BJ (cell line): ENCODE measurements around the gene ROMO1. TPM values are rescaled to one million over a fixed set of nuclear protein-coding genes. Genes with fewer than 3 reads are reported as not detected.

ENCODE experiments used
- CTCF ChIA-PET: fragments of 350-600 bp; formaldehyde crosslinking; extraction: SDS; loops from one replicate; lab custom pipeline; 2021; ENCODE audit warnings: antibody characterized with exemption, inconsistent platforms; lab: Yijun Ruan, JAX
- POLR2A ChIA-PET: fragments of 300-600 bp; sonication (Branson Sonifier 250); formaldehyde crosslinking; extraction: SDS; loops from one replicate; lab custom pipeline; 2021; ENCODE audit warnings: antibody characterized with exemption; lab: Charles Lee
- DNase-seq: peaks from one replicate; pipeline ENCODE4 v3.0.0-alpha.2; 2011; ENCODE audit warnings: low read depth
- H3K27me3 ChIP-seq: 2 replicates; pipeline ENCODE4 v1.6.0; 2011; ENCODE audit warnings: low read length; ENCODE audit not compliant: control insufficient read depth, insufficient read depth
- H3K36me3 ChIP-seq: 2 replicates; pipeline ENCODE4 v1.5.1; 2011; ENCODE audit warnings: low read length; ENCODE audit not compliant: control insufficient read depth, insufficient read depth
- H3K4me3 ChIP-seq: 2 replicates; pipeline ENCODE4 v1.5.1; 2011; ENCODE audit warnings: low read depth, mild to moderate bottlenecking, control low read depth, low read length
- polyA plus RNA-seq: library from polyadenylated mRNA; depleted of rRNA; stranded (reverse); fragments of >200 nt; gene quantifications from 2 replicates; pipeline ENCODE4 v1.2.3, GENCODE V29; 2011
- TF ChIP-seq, protein P1 (sequence below): IDR thresholded peaks from 2 replicates; pipeline ENCODE4 v1.5.1; 2011; ENCODE audit warnings: low read depth, mild to moderate bottlenecking, control low read depth, inconsistent platforms, low read length, moderate library complexity; ENCODE audit not compliant: insufficient read depth

Gene ROMO1
- polyA plus RNA-seq, 1 experiment: 399 TPM

GRCh38 chr20:35695245-35695749, 3.9 kb upstream of the ROMO1 start:
- ChIA-PET POLR2A (no interaction called here), CTCF (no interaction called here)
- TF ChIP-seq, protein P1, sequence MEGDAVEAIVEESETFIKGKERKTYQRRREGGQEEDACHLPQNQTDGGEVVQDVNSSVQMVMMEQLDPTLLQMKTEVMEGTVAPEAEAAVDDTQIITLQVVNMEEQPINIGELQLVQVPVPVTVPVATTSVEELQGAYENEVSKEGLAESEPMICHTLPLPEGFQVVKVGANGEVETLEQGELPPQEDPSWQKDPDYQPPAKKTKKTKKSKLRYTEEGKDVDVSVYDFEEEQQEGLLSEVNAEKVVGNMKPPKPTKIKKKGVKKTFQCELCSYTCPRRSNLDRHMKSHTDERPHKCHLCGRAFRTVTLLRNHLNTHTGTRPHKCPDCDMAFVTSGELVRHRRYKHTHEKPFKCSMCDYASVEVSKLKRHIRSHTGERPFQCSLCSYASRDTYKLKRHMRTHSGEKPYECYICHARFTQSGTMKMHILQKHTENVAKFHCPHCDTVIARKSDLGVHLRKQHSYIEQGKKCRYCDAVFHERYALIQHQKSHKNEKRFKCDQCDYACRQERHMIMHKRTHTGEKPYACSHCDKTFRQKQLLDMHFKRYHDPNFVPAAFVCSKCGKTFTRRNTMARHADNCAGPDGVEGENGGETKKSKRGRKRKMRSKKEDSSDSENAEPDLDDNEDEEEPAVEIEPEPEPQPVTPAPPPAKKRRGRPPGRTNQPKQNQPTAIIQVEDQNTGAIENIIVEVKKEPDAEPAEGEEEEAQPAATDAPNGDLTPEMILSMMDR: no peak
- Histone ChIP-seq H3K36me3 (peaks cover 8% of the 10 kb centered on the region), H3K4me3 (no peak overlapping the region), H3K27me3 (no peaks in the 10 kb centered on the region)
- DNase-seq: no peak

DNA sequence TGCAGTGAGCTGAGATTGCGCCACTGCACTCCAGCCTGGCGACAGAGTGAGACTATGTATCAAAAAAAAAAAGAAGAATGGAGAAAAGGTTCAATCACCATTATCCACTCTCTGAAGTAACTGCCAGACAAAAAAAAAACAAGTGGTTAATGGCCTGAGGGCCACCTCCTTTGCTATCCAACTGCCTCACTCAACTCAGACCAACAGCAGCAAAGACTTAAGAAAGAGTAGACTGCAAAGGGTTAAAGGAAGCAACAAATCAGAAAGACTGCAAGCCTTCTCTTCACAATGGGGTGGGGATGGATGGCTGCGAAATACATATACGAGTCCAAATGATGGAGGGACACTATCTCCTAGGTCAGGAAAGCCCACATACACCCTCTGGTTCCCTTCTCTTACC, 3.2 kb upstream of the ROMO1 start:
- TF ChIP-seq, protein P1: no peak
- Histone ChIP-seq H3K36me3 (peaks cover 6% of the 10 kb centered on the region), H3K4me3 (no peak overlapping the region), H3K27me3 (no peaks in the 10 kb centered on the region)
- ChIA-PET POLR2A (no interaction called here), CTCF (no interaction called here)
- no peak for DNase-seq

GRCh38 chr20:35697696-35698297, 1.4 kb upstream of the ROMO1 start:
- TF ChIP-seq, protein P1: no peak
- ChIA-PET POLR2A (no interaction called here), CTCF (interaction anchor here (0.6 kb wide), 1 partner anchor 103 kb away, joined by 5 read pairs; no protein-coding TSS in a partner anchor)
- no peak overlapping the region for H3K4me3 ChIP-seq
- peaks cover 9% of the 10 kb centered on the region for H3K36me3 ChIP-seq
- no peak for DNase-seq
- no peaks in the 10 kb centered on the region for H3K27me3 ChIP-seq

DNA sequence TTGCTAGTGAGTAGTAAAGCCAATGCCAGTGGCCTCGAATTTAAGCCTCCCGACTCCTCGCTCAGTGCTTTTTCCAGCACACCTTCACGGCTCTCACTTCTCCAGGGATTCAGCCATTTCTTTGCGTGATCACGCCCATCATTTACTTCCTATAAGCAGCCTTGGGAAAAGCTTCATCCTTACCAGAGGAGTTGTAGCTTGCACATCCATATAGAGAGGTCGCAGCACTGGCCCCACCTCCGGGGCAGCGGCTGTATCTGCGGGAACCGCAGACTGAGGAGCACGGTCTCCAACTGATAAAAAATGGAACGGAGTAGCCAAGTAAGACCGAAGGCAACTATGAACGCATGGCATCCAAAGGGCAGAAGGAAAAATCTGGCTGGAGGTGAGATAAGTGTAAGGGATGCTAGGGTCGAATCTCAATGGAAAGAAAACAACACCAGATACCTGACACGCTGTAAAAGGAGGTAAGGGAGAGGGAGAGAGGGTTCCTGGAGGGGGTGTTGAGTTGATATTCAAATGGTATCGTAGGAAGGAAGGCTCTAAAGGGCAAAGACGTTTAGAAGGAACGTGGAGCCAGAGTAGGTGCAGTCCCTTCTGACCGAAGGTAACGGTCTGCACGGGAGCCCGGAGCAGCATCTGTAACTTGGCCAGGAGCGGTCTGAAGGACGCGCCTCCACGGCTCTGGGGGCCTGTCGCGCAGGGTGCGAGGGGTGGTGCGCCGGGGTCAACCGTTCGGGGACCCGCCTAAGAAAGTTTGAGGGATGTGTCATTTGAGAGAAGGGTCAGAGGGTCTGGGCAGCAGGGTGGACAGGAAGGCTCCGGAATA, 693 bp upstream of the ROMO1 start:
- no peak for DNase-seq
- TF ChIP-seq, protein P1: no peak
- ChIA-PET POLR2A (no interaction called here), CTCF (interaction anchor here (1.1 kb wide), 1 partner anchor 186 kb away, joined by 4 read pairs; no protein-coding TSS in a partner anchor)
- Histone ChIP-seq H3K4me3 (peak overlapping the region; percentile 70), H3K27me3 (no peaks in the 10 kb centered on the region), H3K36me3 (peaks cover 7% of the 10 kb centered on the region)
